NCI-H1105 treated with DMSO at 0.1 percent for 48 hours (cell line): ENCODE measurements around the gene CLIP2.
"Not testable (repeated sequence)": the region's sequence is repeated elsewhere in the genome, so short reads cannot be mapped to it uniquely, and the experiment has no call there.

Experiments used
- DNase-seq: peaks from one replicate; lab custom pipeline; 2025; lab: John Stamatoyannopoulos, UW

Gene CLIP2

DNA sequence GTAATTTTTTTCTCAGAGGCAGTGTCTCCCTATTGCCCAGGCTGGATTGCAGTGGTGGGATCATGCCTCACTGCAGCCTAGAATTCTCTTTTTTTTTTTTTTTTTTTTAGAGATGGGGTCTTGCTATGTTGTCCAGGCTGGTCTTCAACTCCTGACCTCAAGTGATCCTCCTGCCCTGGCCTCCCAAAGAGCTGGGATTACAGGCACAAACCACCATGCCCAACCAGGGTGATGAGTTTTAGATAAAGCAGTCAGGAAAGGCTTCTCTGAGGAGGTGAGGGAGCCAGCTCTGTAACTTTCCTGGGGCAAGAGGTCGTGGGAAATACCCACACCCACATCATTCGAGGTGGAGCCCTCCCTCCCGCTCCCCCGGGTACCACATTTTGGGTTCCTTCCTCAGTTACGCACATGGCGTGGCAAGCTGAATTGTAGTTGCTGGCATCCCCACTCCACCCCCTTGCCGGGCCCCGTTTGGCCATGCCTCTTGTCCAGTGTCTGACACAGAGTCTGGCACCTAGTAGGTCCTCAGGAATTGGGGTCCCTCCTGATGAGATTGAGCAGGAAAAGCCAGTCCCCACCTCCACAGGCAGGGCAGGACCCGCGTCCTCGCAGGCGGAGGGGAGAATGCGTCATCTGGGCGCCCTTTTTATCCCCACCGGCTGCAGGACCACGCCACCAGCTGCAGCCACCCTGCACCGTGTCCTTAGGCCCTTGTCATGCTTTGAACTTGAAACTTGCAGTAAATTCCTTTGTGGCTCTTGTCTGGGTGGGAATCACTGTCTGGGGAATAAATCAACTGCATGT lies 43.4 kb downstream of the CLIP2 start:
- DNase-seq: no peak

DNA sequence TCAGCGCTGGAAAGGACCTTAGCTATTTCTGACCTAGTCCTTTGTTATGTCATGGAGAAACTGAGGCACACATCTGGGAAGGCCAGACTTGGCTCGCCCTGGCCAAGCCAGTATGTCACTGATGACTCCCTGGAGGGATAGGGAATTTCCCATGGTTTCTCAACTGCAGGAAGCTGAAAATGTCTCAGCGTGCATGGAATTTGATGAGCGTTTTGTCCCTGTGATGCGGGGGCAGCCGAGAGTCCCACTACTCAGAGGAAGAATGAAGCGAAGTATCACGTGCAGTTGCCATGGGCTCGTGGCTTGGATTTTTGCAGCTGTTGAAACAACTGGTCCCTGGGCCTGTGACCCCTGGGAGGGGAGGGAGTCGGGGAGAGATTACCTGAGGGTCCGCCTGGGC lies 44.8 kb downstream of the CLIP2 start:
- DNase-seq: no peak

DNA sequence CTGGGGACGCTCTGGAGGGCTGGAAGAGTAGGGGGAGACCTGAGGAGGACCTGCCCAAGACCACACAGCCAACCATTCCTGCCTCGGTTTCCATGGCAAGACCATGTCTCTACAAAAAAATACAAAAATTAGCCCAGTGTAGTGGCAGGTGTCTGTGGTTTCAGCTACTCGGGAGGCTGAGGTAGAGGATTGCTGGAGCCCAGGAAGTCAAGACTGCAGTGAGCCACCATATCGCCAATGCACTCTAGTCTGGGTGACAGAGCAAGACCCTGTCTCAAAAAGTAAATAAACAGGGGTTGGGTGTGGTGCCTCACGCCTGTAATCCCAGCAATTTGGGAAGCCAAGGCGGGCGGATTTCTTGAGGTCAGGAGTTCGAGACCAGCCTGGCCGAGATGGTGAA lies 48.7 kb downstream of the CLIP2 start:
- DNase-seq: no peak

- no peak for DNase-seq
Measured at GRCh38 chr7:74338366-74339108, 49.3 kb downstream of the CLIP2 start.

DNA sequence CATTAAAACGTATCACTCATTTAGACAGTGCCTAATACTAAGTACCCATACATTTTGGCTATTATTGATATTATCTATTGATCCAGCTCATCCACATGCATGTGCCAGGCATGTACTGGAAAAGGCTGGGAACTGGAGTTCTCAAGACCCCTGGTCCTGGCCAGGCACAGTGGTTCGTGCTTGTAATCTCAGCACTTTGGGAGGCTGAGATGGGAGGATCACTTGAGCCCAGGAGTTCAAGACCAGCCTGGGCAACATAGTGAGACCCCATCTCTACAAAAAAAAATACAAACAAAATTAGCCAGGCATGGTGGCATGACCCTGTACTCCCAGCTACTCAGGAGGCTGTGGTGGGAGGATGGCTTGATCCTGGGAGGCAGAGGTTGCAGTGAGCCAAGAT lies 50.4 kb downstream of the CLIP2 start:
- DNase-seq: not testable (repeated sequence)

DNA sequence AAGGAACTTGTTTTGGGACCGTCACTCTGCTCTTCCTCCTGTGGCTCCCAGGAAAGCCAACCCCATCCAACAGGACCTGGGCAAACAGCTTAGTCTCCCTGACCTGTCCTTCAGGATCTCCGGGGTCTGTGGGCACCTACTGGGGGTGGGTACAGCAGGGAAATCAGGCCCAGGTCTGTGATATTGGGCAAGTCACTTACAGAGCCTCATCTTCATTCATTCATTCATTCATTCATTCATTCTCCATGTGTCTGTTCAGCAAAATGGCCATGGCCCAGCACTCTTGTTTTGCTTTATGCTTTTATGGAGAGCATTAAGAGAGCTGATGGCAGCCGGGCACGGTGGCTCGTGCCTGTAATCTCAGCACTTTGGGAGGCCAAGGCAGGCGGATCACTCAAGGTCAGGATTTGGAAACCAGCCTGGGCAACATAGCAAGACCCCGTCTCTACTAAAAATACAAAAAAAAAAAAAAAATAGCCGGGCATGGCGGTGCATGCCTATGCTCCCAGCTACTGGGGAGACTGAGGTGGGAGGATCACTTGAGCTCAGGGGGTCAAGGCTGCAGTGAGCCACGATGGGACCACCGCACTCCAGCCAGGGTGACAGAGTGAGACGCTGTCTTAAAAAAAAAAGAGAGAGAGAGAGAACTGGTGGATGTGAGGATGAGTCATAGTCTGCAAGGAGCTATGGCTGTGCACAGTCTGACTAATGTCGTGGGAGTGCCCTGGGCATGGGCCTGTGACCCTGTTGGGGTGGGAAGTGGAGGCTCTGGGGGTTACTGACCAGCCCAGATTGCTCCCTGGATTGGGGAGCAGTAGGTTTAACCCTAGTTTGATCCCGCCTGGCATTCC lies 54.3 kb downstream of the CLIP2 start:
- no peak for DNase-seq

DNA sequence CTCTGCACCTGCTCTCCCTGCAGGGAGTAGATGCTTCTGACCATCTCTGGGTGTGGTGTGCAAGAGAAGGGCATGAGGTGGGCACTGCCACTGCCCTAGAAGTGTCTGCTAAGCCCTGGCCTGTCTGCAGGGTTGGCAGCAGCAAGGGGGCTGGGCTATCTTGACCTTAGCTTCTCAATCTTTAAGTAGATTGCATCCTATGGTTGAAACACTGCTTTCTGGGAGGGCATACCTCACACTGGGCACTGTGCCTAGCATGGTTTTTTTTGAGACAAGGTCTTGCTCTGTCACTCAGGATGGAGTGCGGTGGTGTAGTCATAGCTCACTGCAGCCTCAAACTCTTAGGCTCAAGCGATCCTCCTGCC lies 54.9 kb downstream of the CLIP2 start:
- no peak for DNase-seq

GRCh38 chr7:74344786-74345185 lies 55.6 kb downstream of the CLIP2 start:
- no peak for DNase-seq

GRCh38 chr7:74345970-74346369 lies 56.8 kb downstream of the CLIP2 start:
- no peak for DNase-seq

GRCh38 chr7:74349621-74350020 lies 60.4 kb downstream of the CLIP2 start:
- no peak for DNase-seq

DNA sequence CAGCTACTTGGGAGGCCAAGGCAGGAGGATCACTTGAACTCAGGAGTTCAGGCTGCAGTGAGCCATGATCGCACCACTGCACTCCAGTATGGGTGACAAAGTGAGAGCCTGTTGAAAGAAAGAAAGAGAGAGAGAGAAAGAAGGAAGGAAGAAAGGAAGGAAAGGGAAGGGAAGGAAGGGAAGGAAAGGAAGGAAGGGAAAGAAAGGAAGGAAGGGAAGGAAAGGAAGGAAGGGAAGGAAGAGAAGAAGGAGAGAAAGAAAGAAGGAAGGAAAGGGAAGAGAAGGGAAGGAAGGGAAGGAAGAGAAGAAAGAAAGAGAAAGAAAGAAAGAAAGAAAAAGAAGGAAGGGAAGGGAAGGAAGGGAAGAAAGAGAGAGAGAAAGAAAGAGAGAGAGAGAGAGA lies 61.5 kb downstream of the CLIP2 start:
- no peak for DNase-seq

DNA sequence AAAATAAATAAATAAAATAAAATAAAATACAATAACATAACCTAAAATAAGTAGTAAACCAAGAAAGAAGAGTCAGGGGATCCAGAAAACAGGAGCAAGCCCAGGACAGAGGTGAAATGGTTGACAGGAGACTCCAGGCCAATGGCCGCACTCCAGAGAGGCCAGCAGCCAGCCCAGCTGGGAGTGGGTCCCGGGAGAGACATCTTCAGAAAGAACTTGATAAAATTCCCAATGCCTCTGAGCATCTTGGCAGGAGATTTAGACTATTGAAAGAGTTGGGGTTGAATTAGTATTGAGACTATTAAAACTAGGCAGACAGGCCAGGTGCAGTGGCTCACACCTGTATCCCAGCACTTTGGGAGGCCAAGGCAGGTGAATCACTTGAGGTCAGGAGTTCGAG lies 62.6 kb downstream of the CLIP2 start:
- DNase-seq: no peak

DNA sequence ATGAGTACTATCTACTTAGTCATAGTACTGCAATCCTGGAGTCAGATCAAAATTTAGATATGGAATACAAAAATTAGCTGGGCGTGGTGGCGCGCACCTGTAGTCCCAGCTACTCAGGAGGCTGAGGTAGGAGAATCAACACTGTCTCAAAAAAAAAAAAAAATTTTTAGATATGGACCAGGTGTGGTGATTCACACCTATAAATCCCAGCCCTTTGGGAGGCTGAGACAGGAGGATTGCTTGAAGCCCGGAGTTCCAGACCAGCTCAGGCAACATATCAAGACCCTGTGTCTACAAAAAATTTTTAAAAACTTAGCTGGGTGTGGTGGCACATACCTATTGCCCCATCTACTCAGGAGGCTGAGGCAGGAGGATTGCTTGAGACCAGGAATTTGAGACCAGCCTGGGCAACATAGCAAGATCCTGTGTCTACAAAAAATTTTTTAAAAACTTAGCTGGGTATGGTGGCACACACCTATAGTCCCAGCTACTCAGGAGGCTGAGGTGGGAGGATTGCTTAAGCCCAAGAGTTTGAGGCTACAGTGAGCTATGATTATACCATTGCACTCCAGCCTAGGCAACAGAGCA lies 63.4 kb downstream of the CLIP2 start:
- not testable (repeated sequence) for DNase-seq

DNA sequence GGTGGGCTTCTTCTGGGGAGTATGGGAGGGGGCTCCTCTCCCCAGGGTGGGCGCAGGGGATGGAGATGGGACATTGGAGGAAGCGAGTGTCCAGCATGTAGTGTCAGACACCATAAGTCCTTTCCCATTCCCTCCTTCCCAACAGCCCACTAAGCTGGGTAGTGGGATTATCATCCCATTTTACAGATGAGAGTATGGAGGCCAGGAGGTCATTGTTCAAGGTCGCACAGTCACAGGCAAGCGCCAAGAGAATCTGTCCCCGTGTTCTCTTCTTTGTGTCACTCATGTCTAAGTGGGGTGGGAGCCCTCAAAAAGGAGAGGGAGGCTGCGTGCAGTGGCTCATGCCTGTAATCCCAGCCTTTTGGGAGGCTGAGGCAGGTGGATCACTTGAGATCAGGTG lies 64.8 kb downstream of the CLIP2 start:
- no peak for DNase-seq

GRCh38 chr7:74355091-74355490 lies 65.9 kb downstream of the CLIP2 start:
- peak; percentile 4 for DNase-seq

- DNase-seq: no peak
Measured at GRCh38 chr7:74356589-74357315, 67.5 kb downstream of the CLIP2 start.

DNA sequence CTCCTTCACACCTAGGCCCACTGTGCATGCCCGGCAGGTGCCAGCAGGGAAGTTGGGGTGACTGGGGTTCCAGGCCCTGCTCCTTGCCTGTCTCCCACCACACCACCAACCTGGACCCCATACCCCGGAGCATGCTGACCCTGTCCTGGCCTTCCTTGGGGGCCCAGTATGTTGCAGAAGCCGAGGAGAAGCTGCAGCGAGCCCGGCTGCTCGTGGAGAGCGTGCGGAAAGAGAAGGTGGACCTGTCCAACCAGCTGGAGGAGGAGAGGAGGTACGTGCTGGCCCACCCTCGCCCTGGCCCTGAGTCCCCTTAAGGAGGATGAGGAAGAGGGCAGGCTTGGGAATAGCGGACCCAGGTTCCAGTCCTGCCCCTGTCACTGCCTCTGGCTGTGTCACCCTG lies 70.8 kb downstream of the CLIP2 start:
- no peak for DNase-seq

- DNase-seq: no peak
Measured at GRCh38 chr7:74362266-74362665, 73.1 kb downstream of the CLIP2 start.

GRCh38 chr7:74364061-74364460 lies 74.9 kb downstream of the CLIP2 start:
- no peak for DNase-seq

- DNase-seq: no peak
Measured at GRCh38 chr7:74365322-74366022, 76.3 kb downstream of the CLIP2 start.
